T-helper 2 cell treated with Interferon-gamma antibody and Interleukin-4, amounts not matched to agents 5 μg/mL and 100 μg/mL, for 36 hours (primary cell): ENCODE results near the gene TMEM59L.

Source experiments
- DNase-seq: peaks from one replicate; pipeline ENCODE4 v3.0.0; 2021; ENCODE audit warnings: low spot score
- H3K27ac Mint-ChIP-seq: one replicate; pipeline ENCODE4 v1.8.0; 2021; ENCODE audit warnings: mild to moderate bottlenecking, mixed read lengths
- H3K27me3 Mint-ChIP-seq: one replicate; pipeline ENCODE4 v1.8.0; 2021; ENCODE audit warnings: low read depth, mixed read lengths
- H3K36me3 Mint-ChIP-seq: one replicate; pipeline ENCODE4 v1.8.0; 2021; ENCODE audit warnings: low read depth, mixed read lengths
- H3K4me1 Mint-ChIP-seq: one replicate; pipeline ENCODE4 v1.8.0; 2021; ENCODE audit warnings: low read depth, mixed read lengths
- H3K4me3 Mint-ChIP-seq: one replicate; pipeline ENCODE4 v1.8.0; 2022; ENCODE audit warnings: mild to moderate bottlenecking, moderate library complexity, mixed read lengths
- H3K9me3 Mint-ChIP-seq: one replicate; pipeline ENCODE4 v1.8.0; 2021; ENCODE audit warnings: mixed read lengths

Gene TMEM59L

DNA sequence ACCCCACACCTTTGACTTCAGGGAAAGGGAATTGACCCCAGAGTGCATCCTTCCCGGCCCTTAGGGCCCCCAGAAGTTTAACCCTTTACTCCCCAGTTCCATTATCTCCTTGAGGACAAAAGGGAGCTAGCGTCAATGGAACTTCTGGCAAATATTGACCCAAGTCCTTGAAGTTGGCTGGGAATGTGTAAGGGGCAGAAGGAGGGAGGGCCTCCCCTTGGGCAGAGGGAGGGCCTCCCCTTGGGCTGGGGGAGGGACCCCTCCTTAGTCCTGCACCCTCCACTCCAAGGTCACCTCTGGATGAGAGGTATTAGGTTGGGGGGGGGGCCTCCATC, 3.0 kb upstream of the TMEM59L start:
- Mint-ChIP-seq H3K27ac (no peak overlapping the region), H3K4me3 (no peak overlapping the region), H3K36me3 (no peaks in the 10 kb centered on the region), H3K4me1 (peaks cover 5% of the 10 kb centered on the region), H3K27me3 (peaks cover 77% of the 10 kb centered on the region), H3K9me3 (no peaks in the 10 kb centered on the region)
- DNase-seq, result no peak

DNA sequence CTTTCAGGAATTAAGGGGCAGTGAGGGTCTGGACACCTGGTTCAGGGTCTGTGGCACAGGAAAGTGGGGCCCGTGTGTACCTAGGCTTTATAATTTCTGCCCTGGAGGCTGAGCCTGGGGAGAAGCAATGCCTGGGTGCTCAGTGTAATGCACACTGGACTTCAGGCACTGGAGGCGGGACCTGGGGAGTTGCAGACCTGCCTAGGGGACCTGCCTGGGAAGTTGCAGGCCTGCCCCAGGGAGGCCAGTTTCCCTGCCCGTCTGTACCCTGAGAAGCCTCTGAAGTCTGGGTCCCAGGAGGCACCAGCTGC, 2.5 kb upstream of the TMEM59L start:
- no peak overlapping the region for H3K4me3 Mint-ChIP-seq
- no peak for DNase-seq
- no peak overlapping the region for H3K27ac Mint-ChIP-seq
- no peaks in the 10 kb centered on the region for H3K36me3 Mint-ChIP-seq
- H3K27me3 Mint-ChIP-seq, result peaks cover 76% of the 10 kb centered on the region
- peaks cover 5% of the 10 kb centered on the region for H3K4me1 Mint-ChIP-seq
- H3K9me3 Mint-ChIP-seq, result no peaks in the 10 kb centered on the region

DNA sequence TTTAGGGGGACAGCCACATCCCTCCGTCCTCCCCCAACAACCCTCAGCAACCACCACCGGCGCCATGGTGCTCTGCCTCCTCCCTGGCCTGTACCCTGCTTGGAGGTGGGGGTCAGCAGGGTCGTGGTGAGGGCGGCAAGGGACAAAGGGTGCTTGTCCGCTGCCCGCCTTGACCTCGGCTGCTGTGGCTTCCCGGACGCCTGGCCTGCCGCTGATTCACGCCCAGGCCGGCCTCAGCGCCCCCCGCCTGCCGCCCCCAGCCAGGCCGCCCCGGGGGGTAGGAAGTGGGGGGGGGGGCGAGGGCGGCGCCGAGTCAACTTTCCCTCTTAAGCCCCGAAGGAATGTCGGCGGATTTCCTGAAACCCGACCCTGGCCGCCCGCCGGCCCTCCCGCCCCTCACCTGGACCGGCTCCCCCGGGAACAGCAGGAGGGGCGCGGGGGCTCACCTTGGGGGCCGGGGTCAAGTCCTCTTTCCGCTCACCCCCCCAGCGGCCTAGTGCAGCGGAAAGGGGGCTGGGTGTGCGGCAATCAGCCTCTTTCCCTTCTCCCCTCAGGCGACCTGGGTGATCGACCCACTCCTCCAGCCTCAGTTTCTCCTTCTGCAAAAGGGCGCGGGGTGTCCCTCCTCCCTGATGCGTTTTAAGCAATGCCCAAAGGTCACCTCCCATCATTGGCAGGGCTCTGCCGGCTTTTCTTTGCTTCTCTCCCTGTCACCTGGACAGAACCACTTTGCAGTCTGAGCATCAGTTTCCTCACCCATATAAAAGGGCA, 1.9 kb upstream of the TMEM59L start:
- Mint-ChIP-seq H3K9me3 (no peaks in the 10 kb centered on the region), H3K36me3 (no peaks in the 10 kb centered on the region), H3K4me3 (no peak overlapping the region), H3K27me3 (peaks cover 77% of the 10 kb centered on the region), H3K27ac (peak overlapping the region; percentile 55), H3K4me1 (peaks cover 5% of the 10 kb centered on the region)
- DNase-seq, result no peak

DNA sequence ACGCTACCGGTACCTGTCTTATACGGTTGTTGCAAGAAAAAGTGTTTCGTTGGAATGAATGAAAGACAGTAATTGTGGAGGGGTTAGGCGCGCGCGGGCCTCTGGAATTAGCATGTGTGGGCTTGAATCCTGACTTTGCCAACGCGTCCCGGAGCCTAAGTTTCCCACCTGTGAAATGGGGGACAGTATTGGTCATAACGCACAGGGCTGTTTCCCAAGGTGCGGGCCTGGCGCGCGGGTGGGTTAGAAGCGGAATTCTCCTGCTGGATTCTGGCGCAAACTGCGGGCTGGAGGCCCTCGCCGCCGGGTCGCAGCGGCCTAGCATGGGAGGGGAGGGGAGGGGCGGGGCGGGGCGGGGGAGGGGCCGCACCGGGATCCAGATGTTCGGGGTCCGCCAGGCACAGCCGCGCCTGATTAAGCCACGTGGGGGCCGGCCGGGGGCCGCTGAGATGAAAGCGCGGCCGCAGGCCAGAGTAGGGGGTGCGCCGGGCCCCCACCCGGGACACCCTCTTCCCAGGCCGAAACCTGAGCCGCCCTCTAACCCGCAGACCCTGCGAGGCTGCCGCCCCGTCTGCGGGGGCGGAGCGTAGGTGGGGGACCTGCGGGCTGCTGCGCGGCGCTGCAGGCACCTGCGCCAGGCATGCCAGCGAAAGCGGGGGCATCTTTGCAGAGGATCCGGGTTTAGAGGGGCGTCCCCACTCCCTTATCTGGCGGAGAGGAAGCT, 1.2 kb upstream of the TMEM59L start:
- Mint-ChIP-seq H3K27ac (no peak overlapping the region), H3K4me3 (peak overlapping the region; percentile 15), H3K27me3 (peaks cover 84% of the 10 kb centered on the region), H3K36me3 (no peaks in the 10 kb centered on the region), H3K9me3 (no peaks in the 10 kb centered on the region), H3K4me1 (peaks cover 5% of the 10 kb centered on the region)
- DNase-seq, result no peak

GRCh38 chr19:18612051-18612771, 459 bp upstream of the TMEM59L start:
- Mint-ChIP-seq H3K9me3 (no peaks in the 10 kb centered on the region), H3K27me3 (peaks cover 83% of the 10 kb centered on the region), H3K4me3 (peak overlapping the region; percentile 60), H3K27ac (no peak overlapping the region), H3K36me3 (no peaks in the 10 kb centered on the region), H3K4me1 (peaks cover 5% of the 10 kb centered on the region)
- no peak for DNase-seq

DNA sequence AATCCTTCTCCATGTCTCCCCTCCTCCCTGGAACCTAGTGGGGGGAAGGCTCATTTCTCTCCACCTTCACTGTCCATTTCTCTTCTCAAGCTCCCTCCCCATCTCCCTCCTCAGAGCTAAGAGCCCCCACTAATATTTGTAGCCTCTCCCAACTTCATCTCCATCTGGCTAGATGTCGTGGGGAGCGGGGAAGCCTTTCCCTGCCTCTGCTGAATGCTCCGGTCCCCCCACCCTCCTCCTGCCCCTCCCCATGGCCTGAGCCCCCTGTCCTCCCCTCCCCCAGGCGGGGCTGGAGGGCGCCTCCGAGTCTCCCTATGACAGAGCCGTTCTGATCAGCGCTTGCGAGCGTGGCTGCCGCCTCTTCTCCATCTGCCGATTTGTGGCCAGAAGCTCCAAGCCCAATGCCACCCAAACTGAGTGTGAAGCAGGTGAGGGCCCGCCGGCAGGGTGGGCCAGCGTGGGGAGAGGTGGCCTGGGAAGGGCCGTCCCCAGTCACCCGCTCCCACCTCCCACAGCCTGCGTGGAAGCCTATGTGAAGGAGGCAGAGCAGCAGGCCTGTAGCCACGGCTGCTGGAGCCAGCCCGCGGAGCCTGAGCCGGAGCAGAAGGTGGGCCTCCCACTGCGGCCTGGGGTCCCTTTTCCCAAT, 1.0 kb downstream of the TMEM59L start:
- peak overlapping the region; percentile 61 for H3K4me3 Mint-ChIP-seq
- H3K4me1 Mint-ChIP-seq, result peaks cover 5% of the 10 kb centered on the region
- H3K36me3 Mint-ChIP-seq, result no peaks in the 10 kb centered on the region
- peaks cover 69% of the 10 kb centered on the region for H3K27me3 Mint-ChIP-seq
- no peaks in the 10 kb centered on the region for H3K9me3 Mint-ChIP-seq
- no peak for DNase-seq
- no peak overlapping the region for H3K27ac Mint-ChIP-seq

GRCh38 chr19:18616023-18616422, 3.4 kb downstream of the TMEM59L start:
- DNase-seq, result no peak
- peaks cover 4% of the 10 kb centered on the region for H3K4me1 Mint-ChIP-seq
- H3K36me3 Mint-ChIP-seq, result no peaks in the 10 kb centered on the region
- H3K9me3 Mint-ChIP-seq, result no peaks in the 10 kb centered on the region
- H3K4me3 Mint-ChIP-seq, result no peak overlapping the region
- H3K27ac Mint-ChIP-seq, result no peak overlapping the region
- H3K27me3 Mint-ChIP-seq, result peaks cover 48% of the 10 kb centered on the region

- Mint-ChIP-seq H3K27me3 (peaks cover 37% of the 10 kb centered on the region), H3K9me3 (no peaks in the 10 kb centered on the region), H3K4me3 (no peak overlapping the region), H3K4me1 (no peaks in the 10 kb centered on the region), H3K36me3 (no peaks in the 10 kb centered on the region), H3K27ac (no peak overlapping the region)
- no peak for DNase-seq
These were observed 4.9 kb downstream of the TMEM59L start for GRCh38 chr19:18617562-18617961.

DNA sequence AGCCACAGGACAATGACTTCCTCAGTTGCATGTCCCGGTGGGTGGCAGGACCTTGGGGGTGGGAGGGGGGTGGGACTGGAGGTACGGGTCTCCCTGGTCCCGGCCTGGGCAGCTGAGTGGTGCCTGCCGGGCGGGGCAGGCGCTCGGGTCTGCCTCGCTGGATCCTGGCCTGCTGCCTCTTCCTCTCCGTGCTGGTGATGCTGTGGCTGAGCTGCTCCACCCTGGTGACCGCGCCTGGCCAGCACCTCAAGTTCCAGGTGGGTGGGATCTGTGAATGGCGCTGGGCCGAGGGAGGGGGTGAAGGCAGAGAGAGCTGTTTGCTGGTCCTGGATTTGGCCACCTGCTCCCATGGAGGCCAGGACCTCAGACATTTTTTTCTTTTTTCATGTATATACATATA, 5.6 kb downstream of the TMEM59L start:
- no peak for DNase-seq
- Mint-ChIP-seq H3K36me3 (no peaks in the 10 kb centered on the region), H3K4me3 (no peak overlapping the region), H3K4me1 (no peaks in the 10 kb centered on the region), H3K27me3 (peaks cover 34% of the 10 kb centered on the region), H3K27ac (no peak overlapping the region), H3K9me3 (no peaks in the 10 kb centered on the region)

DNA sequence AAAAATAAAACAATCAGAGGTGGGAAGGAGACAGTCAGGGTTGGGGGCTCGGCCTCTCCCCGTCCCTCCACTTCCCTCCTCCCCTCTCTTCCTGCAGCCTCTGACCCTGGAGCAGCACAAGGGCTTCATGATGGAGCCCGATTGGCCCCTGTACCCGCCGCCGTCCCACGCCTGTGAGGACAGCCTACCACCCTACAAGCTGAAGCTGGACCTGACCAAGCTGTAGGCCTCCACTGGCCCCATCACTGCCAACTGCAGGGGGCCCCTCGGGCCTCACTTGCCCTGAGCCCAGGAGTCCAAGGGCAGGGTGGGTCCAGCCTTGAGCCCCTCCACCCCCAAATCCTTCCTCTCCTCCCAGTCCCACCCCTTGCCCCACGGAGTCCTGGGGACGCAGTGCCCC, 7.6 kb downstream of the TMEM59L start:
- Mint-ChIP-seq H3K9me3 (no peaks in the 10 kb centered on the region), H3K27me3 (peaks cover 16% of the 10 kb centered on the region), H3K36me3 (no peaks in the 10 kb centered on the region), H3K4me3 (no peak overlapping the region), H3K4me1 (no peaks in the 10 kb centered on the region), H3K27ac (no peak overlapping the region)
- no peak for DNase-seq

DNA sequence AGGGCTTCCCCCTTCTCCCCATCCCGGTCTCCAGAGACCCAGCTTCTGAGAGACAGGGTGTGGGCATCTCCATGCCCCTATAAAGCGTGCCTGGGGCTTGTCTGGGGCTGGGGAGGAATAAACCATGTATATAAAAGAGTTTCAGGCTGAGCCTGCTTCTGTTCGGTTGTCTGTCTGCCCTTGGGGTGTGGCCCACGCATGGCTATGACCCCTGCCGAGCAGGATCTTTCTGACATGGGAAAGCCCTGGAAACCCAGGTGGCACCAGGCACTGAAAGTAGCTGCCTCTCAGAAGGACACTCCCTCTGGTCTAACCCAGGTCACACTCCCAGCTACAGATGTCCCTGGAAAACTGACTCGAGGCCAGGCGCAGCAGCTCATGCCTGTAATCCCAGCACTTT, 8.2 kb downstream of the TMEM59L start:
- Mint-ChIP-seq H3K9me3 (no peaks in the 10 kb centered on the region), H3K4me1 (no peaks in the 10 kb centered on the region), H3K36me3 (no peaks in the 10 kb centered on the region), H3K4me3 (no peak overlapping the region), H3K27ac (no peak overlapping the region), H3K27me3 (peaks cover 10% of the 10 kb centered on the region)
- DNase-seq, result no peak

GRCh38 chr19:18626906-18627305, 14.2 kb downstream of the TMEM59L start:
- Mint-ChIP-seq H3K4me3 (no peak overlapping the region), H3K27me3 (peaks cover 8% of the 10 kb centered on the region)

GRCh38 chr19:18629166-18630088, 16.8 kb downstream of the TMEM59L start:
- DNase-seq, result no peak
- peaks cover 10% of the 10 kb centered on the region for H3K27me3 Mint-ChIP-seq
- no peaks in the 10 kb centered on the region for H3K4me1 Mint-ChIP-seq
- H3K9me3 Mint-ChIP-seq, result no peaks in the 10 kb centered on the region
- no peak overlapping the region for H3K4me3 Mint-ChIP-seq
- H3K36me3 Mint-ChIP-seq, result no peaks in the 10 kb centered on the region
- peak overlapping the region; percentile 22 for H3K27ac Mint-ChIP-seq

More at GRCh38 chr19:18626906-18627305, 14.2 kb downstream of the TMEM59L start:
- H3K36me3 Mint-ChIP-seq, result no peaks in the 10 kb centered on the region
- H3K4me1 Mint-ChIP-seq, result no peaks in the 10 kb centered on the region
- no peak for DNase-seq
- H3K27ac Mint-ChIP-seq, result no peak overlapping the region
- H3K9me3 Mint-ChIP-seq, result no peaks in the 10 kb centered on the region
